HEK293 (cell line): ENCODE measurements around the gene CAB39.

ENCODE experiments used
- CTCF ChIP-seq: fragments of 450-650 bp; formaldehyde crosslinking; IDR thresholded peaks from 2 replicates; pipeline ENCODE4 v1.5.1; 2016; ENCODE audit warnings: missing biosample characterization, missing genetic modification characterization
- RBAK ChIP-seq: fragments of 450-650 bp; formaldehyde crosslinking; IDR thresholded peaks from 2 replicates; pipeline ENCODE4 v1.5.1; 2016; ENCODE audit warnings: missing biosample characterization, missing genetic modification characterization
- SP2 ChIP-seq: fragments of 450-650 bp; formaldehyde crosslinking; IDR thresholded peaks from 2 replicates; pipeline ENCODE4 v1.5.1; 2016; ENCODE audit warnings: missing biosample characterization, missing genetic modification characterization
- ZBTB21 ChIP-seq: fragments of 450-650 bp; formaldehyde crosslinking; IDR thresholded peaks from 2 replicates; pipeline ENCODE4 v1.5.1; 2017; ENCODE audit warnings: missing biosample characterization, missing genetic modification characterization
- ZBTB49 ChIP-seq: fragments of 450-650 bp; formaldehyde crosslinking; IDR thresholded peaks from 2 replicates; pipeline ENCODE4 v1.5.1; 2016; ENCODE audit warnings: missing biosample characterization, missing genetic modification characterization, low read depth
- ZNF121 ChIP-seq: fragments of 450-650 bp; formaldehyde crosslinking; IDR thresholded peaks from 2 replicates; pipeline ENCODE4 v1.5.1; 2016; ENCODE audit warnings: missing biosample characterization, missing genetic modification characterization
- ZNF148 ChIP-seq: fragments of 450-650 bp; formaldehyde crosslinking; IDR thresholded peaks from 2 replicates; pipeline ENCODE4 v1.5.0; 2017; ENCODE audit warnings: missing biosample characterization, missing genetic modification characterization, borderline replicate concordance
- ZNF174 ChIP-seq: fragments of 450-650 bp; formaldehyde crosslinking; IDR thresholded peaks from 2 replicates; pipeline ENCODE4 v1.5.0; 2017; ENCODE audit warnings: missing biosample characterization, mild to moderate bottlenecking, missing genetic modification characterization

- no peak for TF ChIP-seq ZNF174 (tag by site-specific recombination)
- TF ChIP-seq SP2 (tag by site-specific recombination) = no peak
- no peak for TF ChIP-seq ZNF148
- no peak for TF ChIP-seq RBAK (tag by site-specific recombination)
- no peak for TF ChIP-seq CTCF
- TF ChIP-seq ZBTB21 (tag by site-specific recombination) = no peak
- no peak for TF ChIP-seq ZBTB49
- TF ChIP-seq ZNF121 (tag by site-specific recombination) = no peak
Observed at GRCh38 chr2:230830428-230830827, 117.8 kb downstream of the CAB39 start.
